Mesothelial cell of epicardium (in vitro differentiated cells): ENCODE measurements around the gene KCNAB2. TPM values are rescaled to one million over a fixed set of nuclear protein-coding genes. Genes with fewer than 3 reads are reported as not detected.

Source experiments
- DNase-seq, 2 experiments: peaks; one replicate each; pipeline ENCODE4 v3.0.0; 2021; ENCODE audit warnings: low spot score in 2 of 2; ENCODE audit not compliant: unreplicated experiment in 2 of 2
- H3K27ac Mint-ChIP-seq: 2 replicates; pipeline ENCODE4 v1.8.0; 2021; ENCODE audit warnings: mixed read lengths
- H3K27me3 Mint-ChIP-seq: 2 replicates; pipeline ENCODE4 v1.8.0; 2021; ENCODE audit warnings: low read depth, mixed read lengths
- H3K36me3 Mint-ChIP-seq: 2 replicates; pipeline ENCODE4 v1.8.0; 2021; ENCODE audit warnings: mixed read lengths
- H3K4me1 Mint-ChIP-seq: 2 replicates; pipeline ENCODE4 v1.8.0; 2021; ENCODE audit warnings: mixed read lengths
- H3K4me3 Mint-ChIP-seq: 2 replicates; pipeline ENCODE4 v1.8.0; 2021; ENCODE audit warnings: mild to moderate bottlenecking, moderate library complexity, mixed read lengths
- H3K9me3 Mint-ChIP-seq: 2 replicates; pipeline ENCODE4 v1.8.0; 2021; ENCODE audit warnings: mixed read lengths
- CTCF ChIP-seq: fragments of 200-600 bp; sonication (generic); IDR thresholded peaks from one replicate; pipeline ENCODE4 v1.5.0; 2021; ENCODE audit warnings: antibody characterized with exemption; ENCODE audit not compliant: unreplicated experiment
- total RNA-seq: library from RNA; stranded (reverse); gene quantifications from 3 replicates; pipeline ENCODE4 v1.2.1, GENCODE V29; 2021

KCNAB2 gene
- total RNA-seq, 1 donor from 2014 or later = 10.7 TPM

GRCh38 chr1:6097824-6098223, 52.1 kb downstream of the KCNAB2 start:
- Mint-ChIP-seq H3K4me3 (no peak overlapping the region), H3K27ac (no peak overlapping the region), H3K4me1 (peaks cover 3% of the 10 kb centered on the region), H3K27me3 (peaks cover 4% of the 10 kb centered on the region), H3K36me3 (no peaks in the 10 kb centered on the region), H3K9me3 (no peaks in the 10 kb centered on the region)
- DNase-seq = no peak
- no peak for TF ChIP-seq CTCF

GRCh38 chr1:6098303-6099215, 52.9 kb downstream of the KCNAB2 start:
- no peak overlapping the region for H3K4me3 Mint-ChIP-seq
- no peaks in the 10 kb centered on the region for H3K9me3 Mint-ChIP-seq
- TF ChIP-seq CTCF = no peak
- peaks cover 2% of the 10 kb centered on the region for H3K27me3 Mint-ChIP-seq
- no peak overlapping the region for H3K27ac Mint-ChIP-seq
- H3K36me3 Mint-ChIP-seq = no peaks in the 10 kb centered on the region
- H3K4me1 Mint-ChIP-seq = no peaks in the 10 kb centered on the region
- DNase-seq = no peak

- Mint-ChIP-seq H3K4me3 (no peak overlapping the region), H3K27me3 (peaks cover 2% of the 10 kb centered on the region), H3K9me3 (no peaks in the 10 kb centered on the region), H3K36me3 (no peaks in the 10 kb centered on the region), H3K27ac (no peak overlapping the region), H3K4me1 (no peaks in the 10 kb centered on the region)
- no peak for TF ChIP-seq CTCF
- no peak for DNase-seq
These were observed 53.6 kb downstream of the KCNAB2 start for GRCh38 chr1:6099297-6099696.

GRCh38 chr1:6099787-6100765, 54.4 kb downstream of the KCNAB2 start:
- Mint-ChIP-seq H3K27me3 (peaks cover 2% of the 10 kb centered on the region), H3K4me1 (no peaks in the 10 kb centered on the region), H3K27ac (no peak overlapping the region), H3K4me3 (no peak overlapping the region), H3K36me3 (no peaks in the 10 kb centered on the region), H3K9me3 (no peaks in the 10 kb centered on the region)
- TF ChIP-seq CTCF = no peak
- no peak for DNase-seq

- no peak for DNase-seq
- H3K4me1 Mint-ChIP-seq = no peaks in the 10 kb centered on the region
- TF ChIP-seq CTCF = no peak
- peaks cover 5% of the 10 kb centered on the region for H3K27me3 Mint-ChIP-seq
- no peak overlapping the region for H3K27ac Mint-ChIP-seq
- no peak overlapping the region for H3K4me3 Mint-ChIP-seq
- no peaks in the 10 kb centered on the region for H3K9me3 Mint-ChIP-seq
- no peaks in the 10 kb centered on the region for H3K36me3 Mint-ChIP-seq
These were observed 55.4 kb downstream of the KCNAB2 start for GRCh38 chr1:6100861-6101783.
